Brain microvascular endothelial cell (primary cell): Measurements from ENCODE around the gene IDE.
A peak's percentile ranks its signal among the peaks of the same experiment; 100 is the strongest.
"Not testable (repeated sequence)": the region's sequence is repeated elsewhere in the genome, so short reads cannot be mapped to it uniquely, and the experiment has no call there.

Experiments used
- DNase-seq: peaks from one replicate; pipeline ENCODE4 v3.0.0-alpha.2; 2020
- H3K27ac ChIP-seq: fragments of 250-450 bp; sonication (Bioruptor Pico); 2 replicates; pipeline ENCODE4 v1.5.1; 2020; ENCODE audit warnings: mild to moderate bottlenecking, moderate library complexity
- H3K27me3 ChIP-seq: fragments of 250-450 bp; sonication (Bioruptor Pico); replicated peaks from 2 replicates; pipeline ENCODE4 v1.5.1; 2020; ENCODE audit warnings: mild to moderate bottlenecking
- H3K36me3 ChIP-seq: fragments of 250-450 bp; sonication (Bioruptor Pico); replicated peaks from 2 replicates; pipeline ENCODE4 v1.5.1; 2020; ENCODE audit warnings: mild to moderate bottlenecking
- H3K4me3 ChIP-seq: 2 replicates; pipeline ENCODE4 v1.5.1; 2011; ENCODE audit warnings: low read depth, mild to moderate bottlenecking, control low read depth, low read length, moderate library complexity
- in situ Hi-C: cut with HindIII; loops from 2 replicates; pipeline ENCODE4 v1.10.0; 2017; ENCODE audit warnings: low sequenced_read_pairs, low pct_ligation_motif_present
- TF ChIP-seq, protein P1 (sequence below): IDR thresholded peaks from 2 replicates; pipeline ENCODE4 v1.5.1; 2011; ENCODE audit warnings: low read depth, mild to moderate bottlenecking, moderate library complexity, low read length, control low read depth, inconsistent platforms; ENCODE audit errors: missing control alignments

IDE gene

DNA sequence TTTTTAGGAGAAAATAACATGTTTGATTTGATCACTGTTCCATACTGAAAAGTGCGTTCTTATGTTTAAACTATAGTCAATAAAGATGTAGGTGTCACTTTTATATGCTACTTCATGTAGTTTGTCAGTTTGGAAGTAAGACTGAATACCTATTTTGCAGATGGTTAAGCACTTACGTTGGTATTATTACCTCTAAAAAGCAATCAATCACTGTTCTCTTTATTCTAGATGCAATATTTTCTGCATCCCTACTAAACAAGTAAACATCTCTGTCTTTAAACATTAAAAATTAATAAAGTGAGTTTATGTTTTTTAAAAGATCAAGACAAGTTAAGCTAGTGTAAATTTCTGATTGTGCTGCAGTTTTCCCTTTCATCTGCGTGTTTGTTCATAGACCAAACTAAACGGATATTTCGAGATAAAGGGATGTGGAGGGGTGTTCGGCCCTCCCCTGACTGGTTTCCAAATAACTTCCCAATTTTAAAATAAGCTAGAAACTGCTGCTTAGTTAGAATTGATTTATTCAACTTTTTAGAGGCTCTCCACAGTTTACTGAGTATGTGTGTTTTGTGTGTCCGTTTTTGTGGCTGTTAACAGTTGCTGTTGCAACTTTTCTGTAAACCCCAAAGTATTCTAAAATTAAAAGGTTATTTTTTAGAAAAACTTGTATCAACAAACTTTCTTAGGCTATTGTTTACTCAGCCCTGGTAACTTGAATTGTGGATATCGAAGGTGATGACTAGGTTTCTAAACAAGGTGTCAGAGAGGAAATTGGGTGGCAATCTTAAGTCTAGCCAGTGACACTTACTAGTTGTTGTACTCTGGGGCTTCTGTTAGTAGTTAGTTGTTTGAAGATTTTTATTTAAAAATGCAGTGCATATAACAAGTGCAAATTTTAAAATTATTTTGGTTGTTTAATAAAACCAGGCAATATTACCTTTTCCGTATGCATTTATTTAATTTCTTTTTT, 20.0 kb upstream of the IDE start:
- in situ Hi-C loops, result no loop called here
- no peak for DNase-seq
- Histone ChIP-seq H3K27me3 (no peaks in the 10 kb centered on the region), H3K4me3 (peak overlapping the region; percentile 92), H3K27ac (peak overlapping the region; percentile 9), H3K36me3 (no peaks in the 10 kb centered on the region)
- TF ChIP-seq, protein P1, sequence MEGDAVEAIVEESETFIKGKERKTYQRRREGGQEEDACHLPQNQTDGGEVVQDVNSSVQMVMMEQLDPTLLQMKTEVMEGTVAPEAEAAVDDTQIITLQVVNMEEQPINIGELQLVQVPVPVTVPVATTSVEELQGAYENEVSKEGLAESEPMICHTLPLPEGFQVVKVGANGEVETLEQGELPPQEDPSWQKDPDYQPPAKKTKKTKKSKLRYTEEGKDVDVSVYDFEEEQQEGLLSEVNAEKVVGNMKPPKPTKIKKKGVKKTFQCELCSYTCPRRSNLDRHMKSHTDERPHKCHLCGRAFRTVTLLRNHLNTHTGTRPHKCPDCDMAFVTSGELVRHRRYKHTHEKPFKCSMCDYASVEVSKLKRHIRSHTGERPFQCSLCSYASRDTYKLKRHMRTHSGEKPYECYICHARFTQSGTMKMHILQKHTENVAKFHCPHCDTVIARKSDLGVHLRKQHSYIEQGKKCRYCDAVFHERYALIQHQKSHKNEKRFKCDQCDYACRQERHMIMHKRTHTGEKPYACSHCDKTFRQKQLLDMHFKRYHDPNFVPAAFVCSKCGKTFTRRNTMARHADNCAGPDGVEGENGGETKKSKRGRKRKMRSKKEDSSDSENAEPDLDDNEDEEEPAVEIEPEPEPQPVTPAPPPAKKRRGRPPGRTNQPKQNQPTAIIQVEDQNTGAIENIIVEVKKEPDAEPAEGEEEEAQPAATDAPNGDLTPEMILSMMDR, result no peak

DNA sequence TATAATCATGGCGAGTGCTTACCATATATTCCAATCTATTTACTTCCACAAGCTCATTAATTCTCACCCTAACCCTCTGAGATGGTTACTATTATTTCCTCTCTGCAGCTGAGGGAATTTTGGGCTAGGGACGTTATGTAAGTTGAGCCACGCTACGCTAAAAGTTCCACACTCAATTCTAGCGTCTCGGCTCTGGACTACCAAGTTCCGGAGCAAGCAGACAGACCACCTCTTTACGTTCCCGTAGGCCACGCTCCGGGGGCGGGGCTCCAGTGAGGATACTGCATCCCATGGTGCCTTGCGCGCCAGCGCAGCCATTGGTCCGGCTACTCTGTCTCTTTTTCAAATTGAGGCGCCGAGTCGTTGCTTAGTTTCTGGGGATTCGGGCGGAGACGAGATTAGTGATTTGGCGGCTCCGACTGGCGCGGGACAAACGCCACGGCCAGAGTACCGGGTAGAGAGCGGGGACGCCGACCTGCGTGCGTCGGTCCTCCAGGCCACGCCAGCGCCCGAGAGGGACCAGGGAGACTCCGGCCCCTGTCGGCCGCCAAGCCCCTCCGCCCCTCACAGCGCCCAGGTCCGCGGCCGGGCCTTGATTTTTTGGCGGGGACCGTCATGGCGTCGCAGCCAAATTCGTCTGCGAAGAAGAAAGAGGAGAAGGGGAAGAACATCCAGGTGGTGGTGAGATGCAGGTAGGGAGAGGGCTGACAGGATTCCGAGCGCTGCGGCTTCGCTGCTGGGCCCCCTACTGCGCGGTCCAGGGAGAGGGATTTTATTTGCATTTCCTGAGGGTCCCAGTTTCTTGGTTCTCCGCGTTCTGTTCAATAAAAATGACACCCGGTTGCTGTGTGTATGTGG, 19.1 kb upstream of the IDE start, which contains the start of gene KIF11:
Gene KIF11 (plus strand): TSS at position 370 of the 858 bp plus-strand sequence. CDS start 246 bp downstream, at position 616.
- Histone ChIP-seq H3K27me3 (no peaks in the 10 kb centered on the region), H3K36me3 (no peaks in the 10 kb centered on the region), H3K27ac (peak within 1 kb of the TSS; percentile 69), H3K4me3 (peak within 1 kb of the TSS; percentile 92)
- peak; percentile 98 for DNase-seq
- TF ChIP-seq, protein P1, result peak; percentile 14
- in situ Hi-C loops, result no loop called here

DNA sequence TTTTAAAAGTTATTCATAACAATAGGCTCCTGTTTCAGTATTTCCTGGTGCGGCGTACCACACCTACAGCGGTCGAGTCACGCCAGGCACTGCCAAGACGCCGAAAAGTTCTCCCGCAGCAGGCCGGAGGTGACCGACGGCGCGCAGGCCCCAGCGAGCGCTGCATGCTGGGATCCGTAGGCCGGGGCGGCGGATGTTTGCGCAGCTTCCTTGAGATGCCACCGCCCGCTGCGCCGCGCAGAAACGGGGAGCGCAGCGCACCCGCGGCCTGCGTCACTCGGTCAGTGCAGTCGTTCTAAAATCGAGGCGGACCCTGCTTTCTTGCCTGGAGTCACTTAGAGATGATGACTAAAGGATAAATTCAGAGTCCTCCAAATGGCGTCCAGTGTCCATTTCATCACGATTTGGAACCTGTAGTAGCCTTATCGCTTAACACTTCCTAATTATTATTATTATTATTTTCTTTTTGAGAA, 17.7 kb upstream of the IDE start:
- H3K4me3 ChIP-seq, result peak overlapping the region; percentile 55
- H3K27me3 ChIP-seq, result no peaks in the 10 kb centered on the region
- peak; percentile 88 for DNase-seq
- TF ChIP-seq, protein P1, result no peak
- in situ Hi-C loops, result no loop called here
- H3K27ac ChIP-seq, result peak overlapping the region; percentile 69
- H3K36me3 ChIP-seq, result no peaks in the 10 kb centered on the region

DNA sequence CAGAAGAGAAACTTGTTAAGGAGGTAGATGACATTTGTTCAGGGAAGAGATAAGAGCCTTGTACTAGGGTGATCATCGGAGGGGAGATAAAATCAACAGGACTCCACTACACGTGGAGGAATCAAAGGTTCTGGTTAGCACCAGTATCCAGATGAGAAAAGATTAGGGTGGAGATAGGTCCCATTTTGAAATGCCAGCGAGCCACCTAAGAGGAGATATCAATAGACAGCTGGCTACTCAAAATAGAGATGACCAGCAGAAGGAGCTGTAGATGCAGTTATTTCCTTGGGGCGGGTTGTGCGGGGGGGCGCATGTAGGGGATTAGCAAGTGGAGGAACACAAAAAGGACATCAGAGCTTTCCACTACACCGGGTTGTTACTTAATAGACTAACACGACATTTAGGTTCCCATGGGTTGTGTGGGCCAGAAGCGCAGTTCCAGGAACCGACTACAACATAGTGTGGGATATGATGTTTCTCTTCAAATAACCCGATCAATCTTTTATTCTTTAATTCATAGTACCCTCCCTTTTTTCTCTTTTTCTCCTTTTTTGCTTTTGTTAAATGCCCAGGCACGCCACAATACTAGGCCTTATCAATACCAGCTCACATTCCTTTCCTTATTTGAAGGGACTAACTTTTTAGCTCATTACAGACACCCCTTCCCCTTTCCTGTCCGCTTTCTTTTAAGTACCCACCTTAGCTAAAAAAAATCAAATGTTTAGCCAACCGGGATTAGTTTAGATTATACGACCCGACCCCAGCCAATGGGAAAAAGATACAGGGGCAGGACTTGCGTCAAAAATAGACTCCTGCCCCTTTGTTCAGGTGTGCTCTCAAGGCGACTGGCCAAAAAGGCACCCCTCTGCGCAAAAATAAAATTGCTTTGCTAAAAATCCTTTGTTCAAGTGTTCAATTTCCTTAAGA, 17.0 kb upstream of the IDE start:
- TF ChIP-seq, protein P1, result peak; percentile 56
- peak overlapping the region; percentile 55 for H3K4me3 ChIP-seq
- no peaks in the 10 kb centered on the region for H3K27me3 ChIP-seq
- in situ Hi-C loops, result no loop called here
- peak; percentile 51 for DNase-seq
- H3K36me3 ChIP-seq, result no peaks in the 10 kb centered on the region
- H3K27ac ChIP-seq, result peak overlapping the region; percentile 69

DNA sequence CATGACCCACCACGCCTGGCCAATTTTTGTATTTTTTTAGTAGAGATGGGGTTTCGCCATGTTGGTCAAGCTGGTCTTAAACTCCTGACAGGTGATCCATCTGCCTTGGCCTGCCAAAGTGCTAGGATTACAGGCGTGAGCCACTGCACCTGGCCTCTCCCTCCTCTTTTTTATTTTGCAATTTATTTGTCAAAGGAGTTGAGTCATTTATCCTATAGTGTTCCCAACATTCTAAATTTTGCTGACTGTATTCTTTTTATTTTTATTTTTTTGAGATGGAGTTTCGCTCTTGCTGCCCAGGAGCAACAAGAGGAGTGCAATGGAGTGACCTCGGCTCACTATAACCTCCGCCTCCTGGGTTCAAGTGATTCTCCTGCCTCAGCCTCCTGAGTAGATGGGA, 8.5 kb upstream of the IDE start:
- in situ Hi-C loops, DNase-seq, H3K4me3 ChIP-seq: not testable (repeated sequence)

More for the DNA sequence above, 8.5 kb upstream of the IDE start:
- H3K36me3 ChIP-seq, H3K27ac ChIP-seq, H3K27me3 ChIP-seq: not testable (repeated sequence)
